ENCODE data around the gene RMRP. TPM values are rescaled to one million over a fixed set of nuclear protein-coding genes. Genes with fewer than 3 reads are reported as not detected.

Gene RMRP
- total and polyA plus RNA-seq, 2 experiments from 2014 or later = 3,174 TPM; not detected in 1

DNA sequence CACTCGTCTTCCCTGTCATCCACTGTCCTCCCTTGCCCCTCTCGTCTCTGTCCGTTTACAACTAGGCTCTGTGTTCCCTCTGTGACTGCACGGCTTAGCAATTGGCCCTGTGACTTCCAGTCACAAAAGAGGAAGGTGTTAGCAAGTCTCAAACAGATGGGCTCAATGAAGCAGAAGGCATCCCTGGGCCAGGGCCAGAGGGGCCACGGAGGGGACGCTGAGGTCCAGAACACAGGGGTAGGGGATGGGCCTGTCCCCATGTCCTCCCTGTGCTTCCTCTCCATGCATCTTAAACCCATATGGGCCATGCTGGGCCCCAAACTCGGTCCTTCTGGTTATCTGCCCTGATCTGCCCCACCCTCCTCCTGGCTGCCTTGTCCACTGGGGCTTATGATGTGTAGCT lies 39.5 kb downstream of the RMRP start, which contains the start of gene CD72:
Gene CD72, minus strand, starts transcription at position 89 of the 403 bp plus-strand sequence. CDS start 110 bp downstream, outside the sequence.
- Histone ChIP-seq H4K20me1 (ENCODE audit: insufficient read depth, poor library complexity, severe bottlenecking) (no peaks in the 10 kb centered on the region), H3K4me1 (ENCODE audit: insufficient read depth) (no peaks in the 10 kb centered on the region), H3K27ac (no peak within 1 kb of the TSS), H3K36me3 (replicated peaks; ENCODE audit: insufficient read depth, low read depth) (no peaks in the 10 kb centered on the region), H3K4me2 (peak within 1 kb of the TSS; percentile 76), H3K79me2 (no peaks in the 10 kb centered on the region), H3K27me3 (peaks cover 31% of the 10 kb centered on the region), H3K9me3 (ENCODE audit: low read depth) (no peaks in the 10 kb centered on the region), H2AFZ (peak within 1 kb of the TSS; percentile 46), H3K4me3 (no peak within 1 kb of the TSS), H3K9me2 (replicated peaks; ENCODE audit: insufficient read depth) (no peaks in the 10 kb centered on the region)
- 82% methylated on average over 7 of the region's 7 CpGs for WGBS (ENCODE audit: low lambda C conversion rate, missing lambda C conversion rate)
- TF ChIP-seq EZH2 (IDR thresholded peaks at IDR 0.05; ENCODE audit: borderline replicate concordance) (no peak), EZH2phosphoT487 (IDR thresholded peaks at IDR 0.05; ENCODE audit: low read depth, severe bottlenecking, unreplicated experiment) (no peak)
- TF ChIP-seq, protein P1, sequence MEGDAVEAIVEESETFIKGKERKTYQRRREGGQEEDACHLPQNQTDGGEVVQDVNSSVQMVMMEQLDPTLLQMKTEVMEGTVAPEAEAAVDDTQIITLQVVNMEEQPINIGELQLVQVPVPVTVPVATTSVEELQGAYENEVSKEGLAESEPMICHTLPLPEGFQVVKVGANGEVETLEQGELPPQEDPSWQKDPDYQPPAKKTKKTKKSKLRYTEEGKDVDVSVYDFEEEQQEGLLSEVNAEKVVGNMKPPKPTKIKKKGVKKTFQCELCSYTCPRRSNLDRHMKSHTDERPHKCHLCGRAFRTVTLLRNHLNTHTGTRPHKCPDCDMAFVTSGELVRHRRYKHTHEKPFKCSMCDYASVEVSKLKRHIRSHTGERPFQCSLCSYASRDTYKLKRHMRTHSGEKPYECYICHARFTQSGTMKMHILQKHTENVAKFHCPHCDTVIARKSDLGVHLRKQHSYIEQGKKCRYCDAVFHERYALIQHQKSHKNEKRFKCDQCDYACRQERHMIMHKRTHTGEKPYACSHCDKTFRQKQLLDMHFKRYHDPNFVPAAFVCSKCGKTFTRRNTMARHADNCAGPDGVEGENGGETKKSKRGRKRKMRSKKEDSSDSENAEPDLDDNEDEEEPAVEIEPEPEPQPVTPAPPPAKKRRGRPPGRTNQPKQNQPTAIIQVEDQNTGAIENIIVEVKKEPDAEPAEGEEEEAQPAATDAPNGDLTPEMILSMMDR (IDR thresholded peaks at IDR 0.05; ENCODE audit: poor library complexity) = no peak
- DNase-seq (ENCODE audit: low spot score) = no peak

DNA sequence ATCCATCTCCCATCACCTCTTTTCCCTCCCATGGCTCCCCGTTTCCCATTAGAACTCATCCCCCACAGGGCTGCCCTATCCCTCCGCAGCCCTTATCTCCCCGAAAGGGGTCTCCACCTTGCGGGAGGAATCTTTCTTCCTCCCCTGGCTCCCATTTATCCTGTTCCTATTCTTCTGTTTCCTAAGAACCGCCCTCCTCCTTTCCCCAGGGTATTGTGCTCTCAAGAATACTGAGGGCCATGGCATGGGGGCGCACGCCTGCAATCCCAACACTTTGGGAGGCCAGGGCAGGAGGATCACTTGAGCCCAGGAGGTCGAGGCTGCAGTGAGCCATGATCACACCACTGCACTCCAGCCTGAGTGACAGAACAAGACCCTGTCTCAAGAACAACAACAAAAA lies 40.3 kb downstream of the RMRP start:
- Histone ChIP-seq H3K27ac (no peak overlapping the region), H3K4me2 (peak overlapping the region; percentile 76)
- TF ChIP-seq EZH2 (IDR thresholded peaks at IDR 0.05; ENCODE audit: borderline replicate concordance) = no peak
- no peak for TF ChIP-seq EZH2phosphoT487 (IDR thresholded peaks at IDR 0.05; ENCODE audit: low read depth, severe bottlenecking, unreplicated experiment)
- TF ChIP-seq, protein P1 (IDR thresholded peaks at IDR 0.05; ENCODE audit: poor library complexity) = no peak

DNA sequence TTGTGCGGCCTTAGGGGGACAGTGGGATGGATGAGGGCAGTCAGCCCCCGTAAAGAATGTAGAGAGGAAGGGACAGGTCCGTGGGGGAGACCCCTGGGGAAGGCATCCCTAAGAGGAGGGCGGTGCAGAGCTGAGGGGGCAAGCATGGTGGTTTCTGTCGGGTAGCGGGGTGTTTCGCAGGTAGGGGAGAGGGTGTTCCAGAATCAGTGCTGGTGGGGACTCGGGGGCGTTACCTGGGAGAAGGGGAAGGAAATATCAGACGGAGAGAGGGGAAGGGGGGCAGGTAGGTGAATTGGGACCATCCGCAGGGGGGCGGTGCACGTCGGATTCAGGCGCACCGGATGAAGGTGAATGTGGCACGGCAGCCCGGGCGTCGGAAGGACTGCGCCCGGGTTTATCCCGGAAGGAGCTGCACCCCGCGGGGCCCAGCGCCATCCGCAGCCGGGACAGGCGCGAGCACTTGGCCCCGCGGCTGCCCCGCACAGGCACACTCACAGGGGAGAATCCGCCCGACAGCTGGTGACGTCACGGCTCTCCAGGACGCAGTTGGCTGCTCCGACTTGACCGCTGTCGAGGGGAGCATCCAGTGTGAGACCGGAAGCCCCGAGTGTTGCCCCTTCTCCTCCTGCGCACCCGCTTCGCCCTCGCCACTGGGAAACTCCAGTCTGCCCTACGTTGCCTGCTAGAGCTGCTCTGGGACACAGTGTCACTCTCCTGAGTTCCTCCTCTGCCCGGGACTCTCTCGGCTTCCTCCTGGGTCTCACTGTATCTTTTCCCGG lies 40.9 kb downstream of the RMRP start:
- no peaks in the 10 kb centered on the region for H3K79me2 ChIP-seq
- peaks cover 31% of the 10 kb centered on the region for H3K27me3 ChIP-seq
- H3K4me1 ChIP-seq (ENCODE audit: insufficient read depth) = no peaks in the 10 kb centered on the region
- 10% methylated on average over 46 of the region's 51 CpGs for WGBS (ENCODE audit: low lambda C conversion rate, missing lambda C conversion rate)
- DNase-seq (ENCODE audit: low spot score) = peak; percentile 80
- peak overlapping the region; percentile 46 for H2AFZ ChIP-seq
- H3K27ac ChIP-seq = no peak overlapping the region
- H3K4me2 ChIP-seq = peak overlapping the region; percentile 76
- no peaks in the 10 kb centered on the region for H3K36me3 ChIP-seq (replicated peaks; ENCODE audit: insufficient read depth, low read depth)
- no peaks in the 10 kb centered on the region for H3K9me2 ChIP-seq (replicated peaks; ENCODE audit: insufficient read depth)
- no peaks in the 10 kb centered on the region for H3K9me3 ChIP-seq (ENCODE audit: low read depth)
- H3K4me3 ChIP-seq = peak overlapping the region; percentile 0
- H4K20me1 ChIP-seq (ENCODE audit: insufficient read depth, poor library complexity, severe bottlenecking) = no peaks in the 10 kb centered on the region
- no peak for TF ChIP-seq EZH2 (IDR thresholded peaks at IDR 0.05; ENCODE audit: borderline replicate concordance)
- TF ChIP-seq, protein P1 (IDR thresholded peaks at IDR 0.05; ENCODE audit: poor library complexity) = peak; percentile 21

More for the DNA sequence above, 40.3 kb downstream of the RMRP start:
- Histone ChIP-seq H3K27me3 (peaks cover 31% of the 10 kb centered on the region), H4K20me1 (ENCODE audit: insufficient read depth, poor library complexity, severe bottlenecking) (no peaks in the 10 kb centered on the region), H3K79me2 (no peaks in the 10 kb centered on the region), H3K4me3 (no peak overlapping the region), H3K9me2 (replicated peaks; ENCODE audit: insufficient read depth) (no peaks in the 10 kb centered on the region), H3K4me1 (ENCODE audit: insufficient read depth) (no peaks in the 10 kb centered on the region), H2AFZ (peak overlapping the region; percentile 46), H3K36me3 (replicated peaks; ENCODE audit: insufficient read depth, low read depth) (no peaks in the 10 kb centered on the region), H3K9me3 (ENCODE audit: low read depth) (no peaks in the 10 kb centered on the region)
- 72% methylated on average over 8 of the region's 8 CpGs for WGBS (ENCODE audit: low lambda C conversion rate, missing lambda C conversion rate)
- DNase-seq (ENCODE audit: low spot score) = no peak
